Trophoblast cell (in vitro differentiated cells and primary cell): ENCODE measurements around the gene PATL1.

ENCODE experiments used
- DNase-seq, 2 donors: peaks; one replicate each; pipeline ENCODE4 v3.0.0-alpha.2; 2016
- H2AFZ ChIP-seq: 2 replicates; pipeline ENCODE4 v1.6.1; 2013; ENCODE audit warnings: low read length, moderate library complexity, mild to moderate bottlenecking; ENCODE audit not compliant: insufficient read depth, poor library complexity
- H2AK5ac ChIP-seq: 2 replicates; pipeline ENCODE4 v1.6.1; 2013; ENCODE audit warnings: mild to moderate bottlenecking, low read length
- H2BK120ac ChIP-seq: 2 replicates; pipeline ENCODE4 v1.6.1; 2013; ENCODE audit warnings: low read length, mild to moderate bottlenecking, moderate library complexity; ENCODE audit not compliant: insufficient read depth, poor library complexity
- H2BK12ac ChIP-seq: 2 replicates; pipeline ENCODE4 v1.6.1; 2013; ENCODE audit warnings: mild to moderate bottlenecking, low read length, moderate library complexity
- H2BK5ac ChIP-seq: 2 replicates; pipeline ENCODE4 v1.6.1; 2013; ENCODE audit warnings: low read length, low read depth, moderate library complexity, mild to moderate bottlenecking; ENCODE audit not compliant: poor library complexity
- H3K14ac ChIP-seq: 2 replicates; pipeline ENCODE4 v1.6.1; 2013; ENCODE audit warnings: mild to moderate bottlenecking, low read length
- H3K18ac ChIP-seq: 2 replicates; pipeline ENCODE4 v1.6.1; 2013; ENCODE audit warnings: mild to moderate bottlenecking, low read length
- H3K23ac ChIP-seq: 2 replicates; pipeline ENCODE4 v1.6.1; 2013; ENCODE audit warnings: low read length
- H3K27ac ChIP-seq: 2 replicates; pipeline ENCODE4 v1.5.1; 2013; ENCODE audit warnings: low read depth, mild to moderate bottlenecking, inconsistent platforms, low read length, moderate library complexity
- H3K27me3 ChIP-seq: 2 replicates; pipeline ENCODE4 v1.6.1; 2013; ENCODE audit warnings: inconsistent platforms, mild to moderate bottlenecking, low read length, moderate library complexity; ENCODE audit not compliant: insufficient read depth
- H3K36me3 ChIP-seq, 2 experiments: 1 replicate in 1 of 2; 2 replicates in 1 of 2; pipeline ENCODE4 v1.6.1; 2013; ENCODE audit warnings: low read length in 2 of 2, mild to moderate bottlenecking in 2 of 2, moderate library complexity in 1 of 2; ENCODE audit not compliant: insufficient read depth in 2 of 2, control insufficient read depth in 1 of 2
- H3K4ac ChIP-seq: 2 replicates; pipeline ENCODE4 v1.6.1; 2013; ENCODE audit warnings: low read depth, mild to moderate bottlenecking, low read length, moderate library complexity
- H3K4me1 ChIP-seq, 2 experiments: 1 replicate in 1 of 2; 2 replicates in 1 of 2; pipeline ENCODE4 v1.6.1; 2013; ENCODE audit warnings: low read length in 2 of 2, mild to moderate bottlenecking in 2 of 2, moderate library complexity in 1 of 2; ENCODE audit not compliant: insufficient read depth in 2 of 2, control insufficient read depth in 1 of 2
- H3K4me2 ChIP-seq: 2 replicates; pipeline ENCODE4 v1.6.1; 2013; ENCODE audit warnings: inconsistent platforms, mild to moderate bottlenecking, low read length, moderate library complexity
- H3K4me3 ChIP-seq: 2 replicates; pipeline ENCODE4 v1.5.1; 2013; ENCODE audit warnings: mild to moderate bottlenecking, low read depth, low read length, inconsistent platforms
- H3K79me1 ChIP-seq: one replicate; pipeline ENCODE4 v1.6.1; 2013; ENCODE audit warnings: low read length
- H3K79me2 ChIP-seq: 2 replicates; pipeline ENCODE4 v1.6.1; 2013; ENCODE audit warnings: low read length, mild to moderate bottlenecking; ENCODE audit not compliant: control insufficient read depth, insufficient read depth, poor library complexity
- H3K9ac ChIP-seq: 2 replicates; pipeline ENCODE4 v1.6.1; 2013; ENCODE audit warnings: mild to moderate bottlenecking, low read length
- H3K9me3 ChIP-seq: 2 replicates; pipeline ENCODE4 v1.6.1; 2013; ENCODE audit warnings: low read depth, mild to moderate bottlenecking, control low read depth, inconsistent platforms, low read length; ENCODE audit not compliant: insufficient read depth
- H4K12ac ChIP-seq: 2 replicates; pipeline ENCODE4 v1.6.1; 2013; ENCODE audit warnings: low read depth, mild to moderate bottlenecking, low read length, moderate library complexity
- H4K8ac ChIP-seq: 2 replicates; pipeline ENCODE4 v1.6.1; 2013; ENCODE audit warnings: low read depth, mild to moderate bottlenecking, low read length, moderate library complexity
- H4K91ac ChIP-seq: one replicate; pipeline ENCODE4 v1.6.1; 2013; ENCODE audit warnings: low read depth, mild to moderate bottlenecking, low read length, moderate library complexity
- WGBS: extraction: QIAGEN DNeasy Blood & Tissue Kit; methylation state at CpG from one replicate; pipeline ENCODE4 v1.1.7; 2013; ENCODE audit warnings: missing lambda C conversion rate; ENCODE audit not compliant: insufficient read length, insufficient coverage; ENCODE audit errors: extremely low coverage; 5-methylcytosine and 5-hydroxymethylcytosine counted together

Gene PATL1

GRCh38 chr11:59643390-59643789, 25.4 kb downstream of the PATL1 start:
- H3K27me3 ChIP-seq, result no peaks in the 10 kb centered on the region
- no peak overlapping the region for H3K9ac ChIP-seq
- H3K23ac ChIP-seq, result no peak overlapping the region
- no peak overlapping the region for H3K4me2 ChIP-seq
- no peak overlapping the region for H2BK5ac ChIP-seq
- DNase-seq, result no peak
- H2AFZ ChIP-seq, result no peak overlapping the region
- H3K79me2 ChIP-seq, result no peaks in the 10 kb centered on the region
- H3K27ac ChIP-seq, result no peak overlapping the region
- no peak overlapping the region for H4K12ac ChIP-seq
- H2BK120ac ChIP-seq, result no peak overlapping the region
- no CpG with 5 or more reads among the region's 3 CpGs for WGBS
- H3K79me1 ChIP-seq, result no peaks in the 10 kb centered on the region
- H2AK5ac ChIP-seq, result no peak overlapping the region
- no peaks in the 10 kb centered on the region for H3K4me1 ChIP-seq
- no peak overlapping the region for H4K8ac ChIP-seq
- no peak overlapping the region for H2BK12ac ChIP-seq
- H3K36me3 ChIP-seq, result peaks cover 38 to 49% of the 10 kb centered on the region in 2 experiments
- H3K9me3 ChIP-seq, result no peaks in the 10 kb centered on the region
- H3K18ac ChIP-seq, result no peak overlapping the region
- no peak overlapping the region for H3K4ac ChIP-seq
- H4K91ac ChIP-seq, result no peak overlapping the region
- no peak overlapping the region for H3K4me3 ChIP-seq
- H3K14ac ChIP-seq, result no peak overlapping the region

- H3K79me2 ChIP-seq, result no peaks in the 10 kb centered on the region
- H3K4me2 ChIP-seq, result no peak overlapping the region
- H4K91ac ChIP-seq, result no peak overlapping the region
- no peaks in the 10 kb centered on the region for H3K4me1 ChIP-seq
- no peak overlapping the region for H4K8ac ChIP-seq
- no peaks in the 10 kb centered on the region for H3K27me3 ChIP-seq
- H2BK5ac ChIP-seq, result no peak overlapping the region
- no peak overlapping the region for H3K18ac ChIP-seq
- no peak overlapping the region for H3K4ac ChIP-seq
- no peak overlapping the region for H3K27ac ChIP-seq
- no peak overlapping the region for H3K4me3 ChIP-seq
- no peak for DNase-seq
- H3K23ac ChIP-seq, result no peak overlapping the region
- H2BK120ac ChIP-seq, result no peak overlapping the region
- no peak overlapping the region for H2AK5ac ChIP-seq
- H2BK12ac ChIP-seq, result no peak overlapping the region
- WGBS, result no CpG with 5 or more reads among the region's 3 CpGs
- no peaks in the 10 kb centered on the region for H3K9me3 ChIP-seq
- H2AFZ ChIP-seq, result no peak overlapping the region
- H4K12ac ChIP-seq, result no peak overlapping the region
- H3K36me3 ChIP-seq, result peaks cover 34 to 51% of the 10 kb centered on the region in 2 experiments
- no peak overlapping the region for H3K14ac ChIP-seq
- no peak overlapping the region for H3K9ac ChIP-seq
- no peaks in the 10 kb centered on the region for H3K79me1 ChIP-seq
These were observed 27.7 kb downstream of the PATL1 start for GRCh38 chr11:59641156-59641555.

GRCh38 chr11:59630493-59630892, 38.3 kb downstream of the PATL1 start:
- Histone ChIP-seq H3K4me3 (no peak overlapping the region), H3K4me1 (peaks cover 0 to 2% of the 10 kb centered on the region in 2 experiments), H3K79me1 (no peaks in the 10 kb centered on the region), H2BK5ac (no peak overlapping the region), H2BK12ac (no peak overlapping the region), H4K91ac (no peak overlapping the region), H3K9ac (no peak overlapping the region), H4K12ac (no peak overlapping the region), H3K18ac (no peak overlapping the region), H4K8ac (no peak overlapping the region), H3K14ac (no peak overlapping the region), H3K36me3 (peaks cover under 1 to 1% of the 10 kb centered on the region in 2 experiments), H3K9me3 (no peaks in the 10 kb centered on the region), H3K79me2 (no peaks in the 10 kb centered on the region), H3K23ac (no peak overlapping the region), H3K27me3 (no peaks in the 10 kb centered on the region), H3K27ac (no peak overlapping the region), H2AFZ (no peak overlapping the region), H3K4ac (no peak overlapping the region), H2BK120ac (no peak overlapping the region), H3K4me2 (no peak overlapping the region), H2AK5ac (no peak overlapping the region)
- WGBS, result no CpG with 5 or more reads among the region's 2 CpGs
- no peak for DNase-seq

- H3K23ac ChIP-seq, result no peak overlapping the region
- peaks cover 0 to 2% of the 10 kb centered on the region in 2 experiments for H3K4me1 ChIP-seq
- H3K27me3 ChIP-seq, result no peaks in the 10 kb centered on the region
- H3K9ac ChIP-seq, result no peak overlapping the region
- H3K4me2 ChIP-seq, result no peak overlapping the region
- H4K91ac ChIP-seq, result no peak overlapping the region
- H3K4me3 ChIP-seq, result no peak overlapping the region
- H4K12ac ChIP-seq, result no peak overlapping the region
- H2BK120ac ChIP-seq, result no peak overlapping the region
- no peak overlapping the region for H3K27ac ChIP-seq
- H4K8ac ChIP-seq, result no peak overlapping the region
- no peak overlapping the region for H2AK5ac ChIP-seq
- H3K79me1 ChIP-seq, result no peaks in the 10 kb centered on the region
- H3K36me3 ChIP-seq, result no peaks in the 10 kb centered on the region
- H3K9me3 ChIP-seq, result no peaks in the 10 kb centered on the region
- no peak overlapping the region for H3K14ac ChIP-seq
- no peak overlapping the region for H2BK12ac ChIP-seq
- DNase-seq, result no peak
- H3K79me2 ChIP-seq, result no peaks in the 10 kb centered on the region
- H3K4ac ChIP-seq, result no peak overlapping the region
- no peak overlapping the region for H3K18ac ChIP-seq
- no peak overlapping the region for H2AFZ ChIP-seq
- no peak overlapping the region for H2BK5ac ChIP-seq
These were observed 38.8 kb downstream of the PATL1 start for GRCh38 chr11:59629996-59630395.
